HepG2 (cell line): ENCODE data around the gene SIRT7. TPM values are rescaled to one million over a fixed set of nuclear protein-coding genes. Genes with fewer than 3 reads are reported as not detected.

ENCODE experiments used
- ATAD3A ChIP-seq: sonication (generic); formaldehyde crosslinking; IDR thresholded peaks from 2 replicates; pipeline ENCODE4 v1.4.0; 2020; ENCODE audit warnings: missing genetic modification reagents
- CENPT ChIP-seq: sonication (generic); formaldehyde crosslinking; IDR thresholded peaks from 2 replicates; pipeline ENCODE4 v1.8.0; 2022; ENCODE audit warnings: low read depth, mild to moderate bottlenecking, moderate library complexity, missing genetic modification reagents
- ERF ChIP-seq: IDR thresholded peaks from 2 replicates; pipeline ENCODE4 v1.6.1; 2018; ENCODE audit warnings: missing biosample characterization, missing genetic modification reagents
- GATAD2A ChIP-seq: IDR thresholded peaks from 2 replicates; pipeline ENCODE4 v1.6.1; 2016
- MIXL1 ChIP-seq: IDR thresholded peaks from 2 replicates; pipeline ENCODE4 v1.6.1; 2016
- PHF8 ChIP-seq: sonication (generic); formaldehyde crosslinking; IDR thresholded peaks from 2 replicates; pipeline ENCODE4 v1.5.0; 2020; ENCODE audit warnings: missing genetic modification reagents
- TFDP1 ChIP-seq: IDR thresholded peaks from 2 replicates; pipeline ENCODE4 v1.6.1; 2016; ENCODE audit warnings: missing compliant biosample characterization, missing genetic modification reagents, borderline replicate concordance
- THAP7 ChIP-seq: sonication (generic); formaldehyde crosslinking; IDR thresholded peaks from 2 replicates; pipeline ENCODE4 v1.8.1; 2023; ENCODE audit warnings: mild to moderate bottlenecking, missing genetic modification reagents
- TRIM22 ChIP-seq: fragments of 450-650 bp; IDR thresholded peaks from 2 replicates; pipeline ENCODE4 v1.6.1; 2017
- ZBTB4 ChIP-seq: sonication (generic); formaldehyde crosslinking; IDR thresholded peaks from 2 replicates; pipeline ENCODE4 v1.4.0; 2020; ENCODE audit warnings: missing genetic modification reagents, mild to moderate bottlenecking, borderline replicate concordance
- ZNF274 ChIP-seq: sonication (generic); formaldehyde crosslinking; IDR thresholded peaks from 2 replicates; pipeline ENCODE4 v1.5.1; 2020; ENCODE audit warnings: mild to moderate bottlenecking, missing genetic modification reagents
- ZNF280D ChIP-seq: sonication (generic); formaldehyde crosslinking; IDR thresholded peaks from 2 replicates; pipeline ENCODE4 v1.5.1; 2020; ENCODE audit warnings: mild to moderate bottlenecking, missing genetic modification reagents
- ZNF580 ChIP-seq: IDR thresholded peaks from 2 replicates; pipeline ENCODE4 v1.6.1; 2016; ENCODE audit warnings: low read depth, borderline replicate concordance
- ZNF788 ChIP-seq: sonication (generic); formaldehyde crosslinking; IDR thresholded peaks from 2 replicates; pipeline ENCODE4 v1.5.0; 2020; ENCODE audit warnings: mild to moderate bottlenecking, missing genetic modification reagents, borderline replicate concordance
- polyA plus RNA-seq, 8 experiments: library from polyadenylated mRNA; depleted of rRNA in 3 of 8; stranded (reverse) in 7 of 8; unstranded in 1 of 8; fragments of >200 nt; fragmentation: Illumina TruSeq in 4 of 8; extraction: Trizol in 4 of 8; gene quantifications; 2 replicates each; pipeline versions ENCODE4 v1.2.1 to v1.2.3, GENCODE V29; 2011 to 2016; ENCODE audit warnings: low read depth in 4 of 8, missing spikeins in 1 of 8, mixed read lengths in 1 of 8; ENCODE audit not compliant: insufficient read depth in 1 of 8
- total RNA-seq, 5 experiments: library from RNA; depleted of rRNA; stranded (reverse); fragments of >200 nt; fragmentation: Illumina TruSeq; extraction: Trizol; gene quantifications; 2 replicates each; pipeline ENCODE4 v1.2.3, GENCODE V29; 2016; ENCODE audit warnings: low read depth in 1 of 5

SIRT7 gene
- total and polyA plus RNA-seq, 2 of the 13 experiments (the other 11 are each of a cell fraction or from before 2014, with no cell fraction given), result 8.3 to 24.8 TPM

- TF ChIP-seq GATAD2A (CRISPR knock-in tag), result peak; percentile 47; the same call in 1 of the 2 replicates
- peak; percentile 2; the same call in 1 of the 2 replicates for TF ChIP-seq ZNF280D (CRISPR knock-in tag)
- TF ChIP-seq ERF (CRISPR knock-in tag), result no peak; the same call in 1 of the 2 replicates
- peak; percentile 85; the same call in 1 of the 2 replicates for TF ChIP-seq THAP7 (CRISPR knock-in tag)
- peak; percentile 91; the same call in 1 of the 2 replicates for TF ChIP-seq ZNF274
- TF ChIP-seq CENPT, result peak; percentile 27; the same call in 1 of the 2 replicates
- 0 out of 2 replicates have a peak, but pooled peaks have one; percentile 14 for TF ChIP-seq ATAD3A (CRISPR knock-in tag)
- 0 out of 2 replicates have a peak, but pooled peaks have one; percentile 5 for TF ChIP-seq TFDP1 (CRISPR knock-in tag)
- TF ChIP-seq ZNF580 (CRISPR knock-in tag), result 0 out of 2 replicates have a peak, but pooled peaks have one; percentile 35
- peak; percentile 54; the same call in 1 of the 2 replicates for TF ChIP-seq ZNF788
- TF ChIP-seq ZBTB4 (CRISPR knock-in tag), result peak; percentile 32; the same call in 1 of the 2 replicates
- TF ChIP-seq MIXL1, result 0 out of 2 replicates have a peak, but pooled peaks have one; percentile 4
- TF ChIP-seq TRIM22, result no peak
- 0 out of 2 replicates have a peak, but pooled peaks have one; percentile 37 for TF ChIP-seq PHF8
Observed at GRCh38 chr17:81928544-81929252, 10.7 kb upstream of the SIRT7 start (continued).
